Measurements from ENCODE around the gene KCNK10. TPM values are rescaled to one million over a fixed set of nuclear protein-coding genes. Genes with fewer than 3 reads are reported as not detected.

KCNK10 gene
- total RNA-seq, 4 donors from 2014 or later, result not detected

- no peak for TF ChIP-seq CTCF (IDR thresholded peaks at IDR 0.05)
- DNase-seq (ENCODE audit: low spot score) (no peak), ATAC-seq (ENCODE audit: low FRiP score) (no peak)
Observed at GRCh38 chr14:88202286-88202685, 120.8 kb downstream of the KCNK10 start.

- ATAC-seq (ENCODE audit: low FRiP score) (no peak), DNase-seq (ENCODE audit: low spot score) (no peak)
- no peak for TF ChIP-seq CTCF (IDR thresholded peaks at IDR 0.05)
Observed at GRCh38 chr14:88201851-88202250, 121.2 kb downstream of the KCNK10 start.

- ATAC-seq (ENCODE audit: low FRiP score) (no peak), DNase-seq (ENCODE audit: low spot score) (no peak)
- TF ChIP-seq CTCF (IDR thresholded peaks at IDR 0.05), result no peak
Observed at GRCh38 chr14:88199882-88200281, 123.2 kb downstream of the KCNK10 start.

GRCh38 chr14:88198446-88198845 is 124.6 kb downstream of the KCNK10 start:
- ATAC-seq (ENCODE audit: low FRiP score) (no peak), DNase-seq (ENCODE audit: low spot score) (no peak)
- no peak for TF ChIP-seq CTCF (IDR thresholded peaks at IDR 0.05)

GRCh38 chr14:88196925-88197324 is 126.1 kb downstream of the KCNK10 start:
- DNase-seq (ENCODE audit: low spot score) (no peak), ATAC-seq (ENCODE audit: low FRiP score) (no peak)
- TF ChIP-seq CTCF (IDR thresholded peaks at IDR 0.05), result no peak

GRCh38 chr14:88196116-88196890 is 126.8 kb downstream of the KCNK10 start:
- ATAC-seq (ENCODE audit: low FRiP score) (no peak), DNase-seq (ENCODE audit: low spot score) (no peak)
- no peak for TF ChIP-seq CTCF (IDR thresholded peaks at IDR 0.05)

- no peak for TF ChIP-seq CTCF (IDR thresholded peaks at IDR 0.05)
- no peak for ATAC-seq (ENCODE audit: low FRiP score)
- no peak for DNase-seq (ENCODE audit: low spot score)
Observed at GRCh38 chr14:88195676-88196075, 127.4 kb downstream of the KCNK10 start.
